ENCODE results near the gene INF2. TPM values are rescaled to one million over a fixed set of nuclear protein-coding genes. Genes with fewer than 3 reads are reported as not detected.

The INF2 gene
- total RNA-seq, 1 donor from 2014 or later: 14.6 TPM

GRCh38 chr14:104708606-104709268 is 19.3 kb downstream of the INF2 start:
- no peak overlapping the region for H3K9ac ChIP-seq (ENCODE audit: low read depth in 1 of 3, low read length in 3 of 3)

GRCh38 chr14:104709387-104710039 is 20.1 kb downstream of the INF2 start:
- Histone ChIP-seq H3K4me1 (ENCODE audit: control insufficient read depth in 3 of 3, insufficient read depth in 3 of 3, low read length in 3 of 3) (peaks cover 0 to 24% (median 17%) of the 10 kb centered on the region in 3 donors), H3K9me3 (ENCODE audit: control insufficient read depth in 3 of 3, low read length in 3 of 3) (no peaks in the 10 kb centered on the region), H3K4me3 (ENCODE audit: low read length in 3 of 3) (no peak overlapping the region), H3K9ac (ENCODE audit: low read depth in 1 of 3, low read length in 3 of 3) (peak overlapping the region in 1 of 3 donors; percentile 33), H3K27me3 (ENCODE audit: control insufficient read depth in 3 of 3, insufficient read depth in 3 of 3, low read length in 3 of 3) (peaks cover 0 to 11% (median 0%) of the 10 kb centered on the region in 3 donors), H3K36me3 (ENCODE audit: control insufficient read depth in 3 of 3, insufficient read depth in 3 of 3, low read length in 3 of 3) (peaks cover 16 to 20% (median 20%) of the 10 kb centered on the region in 3 donors), H3K27ac (ENCODE audit: low read depth, low read length) (no peak overlapping the region)

More at GRCh38 chr14:104708606-104709268, 19.3 kb downstream of the INF2 start:
- H3K4me1 ChIP-seq (ENCODE audit: control insufficient read depth in 3 of 3, insufficient read depth in 3 of 3, low read length in 3 of 3): peaks cover 0 to 24% (median 17%) of the 10 kb centered on the region in 3 donors
- H3K27ac ChIP-seq (ENCODE audit: low read depth, low read length): no peak overlapping the region
- peaks cover 21 to 22% (median 22%) of the 10 kb centered on the region in 3 donors for H3K36me3 ChIP-seq (ENCODE audit: control insufficient read depth in 3 of 3, insufficient read depth in 3 of 3, low read length in 3 of 3)
- no peak overlapping the region for H3K4me3 ChIP-seq (ENCODE audit: low read length in 3 of 3)
- peaks cover 0 to 11% (median 0%) of the 10 kb centered on the region in 3 donors for H3K27me3 ChIP-seq (ENCODE audit: control insufficient read depth in 3 of 3, insufficient read depth in 3 of 3, low read length in 3 of 3)
- H3K9me3 ChIP-seq (ENCODE audit: control insufficient read depth in 3 of 3, low read length in 3 of 3): no peaks in the 10 kb centered on the region

- Histone ChIP-seq H3K4me1 (ENCODE audit: control insufficient read depth in 3 of 3, insufficient read depth in 3 of 3, low read length in 3 of 3) (peaks cover 0 to 25% (median 17%) of the 10 kb centered on the region in 3 donors), H3K36me3 (ENCODE audit: control insufficient read depth in 3 of 3, insufficient read depth in 3 of 3, low read length in 3 of 3) (peaks cover 16 to 21% (median 20%) of the 10 kb centered on the region in 3 donors), H3K27ac (ENCODE audit: low read depth, low read length) (no peak overlapping the region)
Measured at GRCh38 chr14:104710071-104710735, 20.8 kb downstream of the INF2 start.

GRCh38 chr14:104712881-104713734 is 23.7 kb downstream of the INF2 start:
- peaks cover 0 to 9% (median 0%) of the 10 kb centered on the region in 3 donors for H3K27me3 ChIP-seq (ENCODE audit: control insufficient read depth in 3 of 3, insufficient read depth in 3 of 3, low read length in 3 of 3)
- H3K4me1 ChIP-seq (ENCODE audit: control insufficient read depth in 3 of 3, insufficient read depth in 3 of 3, low read length in 3 of 3): peaks cover under 1 to 35% (median 29%) of the 10 kb centered on the region in 3 donors
- H3K36me3 ChIP-seq (ENCODE audit: control insufficient read depth in 3 of 3, insufficient read depth in 3 of 3, low read length in 3 of 3): peaks cover 27 to 32% (median 28%) of the 10 kb centered on the region in 3 donors
- no peaks in the 10 kb centered on the region for H3K9me3 ChIP-seq (ENCODE audit: control insufficient read depth in 3 of 3, low read length in 3 of 3)
- H3K4me3 ChIP-seq (ENCODE audit: low read length in 3 of 3): no peak overlapping the region
- no peak overlapping the region for H3K27ac ChIP-seq (ENCODE audit: low read depth, low read length)
- no peak overlapping the region for H3K9ac ChIP-seq (ENCODE audit: low read depth in 1 of 3, low read length in 3 of 3)

More at GRCh38 chr14:104710071-104710735, 20.8 kb downstream of the INF2 start:
- H3K9ac ChIP-seq (ENCODE audit: low read depth in 1 of 3, low read length in 3 of 3): peak overlapping the region in 1 of 3 donors; percentile 33
- H3K4me3 ChIP-seq (ENCODE audit: low read length in 3 of 3): no peak overlapping the region
- H3K9me3 ChIP-seq (ENCODE audit: control insufficient read depth in 3 of 3, low read length in 3 of 3): no peaks in the 10 kb centered on the region
- H3K27me3 ChIP-seq (ENCODE audit: control insufficient read depth in 3 of 3, insufficient read depth in 3 of 3, low read length in 3 of 3): peaks cover 0 to 11% (median 0%) of the 10 kb centered on the region in 3 donors

- Histone ChIP-seq H3K4me1 (ENCODE audit: control insufficient read depth in 3 of 3, insufficient read depth in 3 of 3, low read length in 3 of 3) (peaks cover 10 to 38% (median 34%) of the 10 kb centered on the region in 3 donors), H3K36me3 (ENCODE audit: control insufficient read depth in 3 of 3, insufficient read depth in 3 of 3, low read length in 3 of 3) (peaks cover 28 to 32% (median 30%) of the 10 kb centered on the region in 3 donors), H3K4me3 (ENCODE audit: low read length in 3 of 3) (no peak overlapping the region)
Measured at GRCh38 chr14:104714066-104714465, 24.6 kb downstream of the INF2 start.

GRCh38 chr14:104714681-104715080 is 25.3 kb downstream of the INF2 start:
- Histone ChIP-seq H3K4me1 (ENCODE audit: control insufficient read depth in 3 of 3, insufficient read depth in 3 of 3, low read length in 3 of 3) (peaks cover 13 to 38% (median 34%) of the 10 kb centered on the region in 3 donors), H3K36me3 (ENCODE audit: control insufficient read depth in 3 of 3, insufficient read depth in 3 of 3, low read length in 3 of 3) (peaks cover 29 to 33% (median 32%) of the 10 kb centered on the region in 3 donors), H3K27me3 (ENCODE audit: control insufficient read depth in 3 of 3, insufficient read depth in 3 of 3, low read length in 3 of 3) (peaks cover 0 to 3% (median 0%) of the 10 kb centered on the region in 3 donors), H3K9me3 (ENCODE audit: control insufficient read depth in 3 of 3, low read length in 3 of 3) (no peaks in the 10 kb centered on the region), H3K9ac (ENCODE audit: low read depth in 1 of 3, low read length in 3 of 3) (no peak overlapping the region), H3K27ac (ENCODE audit: low read depth, low read length) (no peak overlapping the region), H3K4me3 (ENCODE audit: low read length in 3 of 3) (no peak overlapping the region)

More at GRCh38 chr14:104714066-104714465, 24.6 kb downstream of the INF2 start:
- no peaks in the 10 kb centered on the region for H3K9me3 ChIP-seq (ENCODE audit: control insufficient read depth in 3 of 3, low read length in 3 of 3)
- H3K27ac ChIP-seq (ENCODE audit: low read depth, low read length): no peak overlapping the region
- no peak overlapping the region for H3K9ac ChIP-seq (ENCODE audit: low read depth in 1 of 3, low read length in 3 of 3)
- peaks cover 0 to 5% (median 0%) of the 10 kb centered on the region in 3 donors for H3K27me3 ChIP-seq (ENCODE audit: control insufficient read depth in 3 of 3, insufficient read depth in 3 of 3, low read length in 3 of 3)

- H3K9me3 ChIP-seq (ENCODE audit: control insufficient read depth in 3 of 3, low read length in 3 of 3): no peaks in the 10 kb centered on the region
- peaks cover 31 to 35% (median 35%) of the 10 kb centered on the region in 3 donors for H3K36me3 ChIP-seq (ENCODE audit: control insufficient read depth in 3 of 3, insufficient read depth in 3 of 3, low read length in 3 of 3)
- no peaks in the 10 kb centered on the region for H3K27me3 ChIP-seq (ENCODE audit: control insufficient read depth in 3 of 3, insufficient read depth in 3 of 3, low read length in 3 of 3)
- H3K9ac ChIP-seq (ENCODE audit: low read depth in 1 of 3, low read length in 3 of 3): no peak overlapping the region
- no peak overlapping the region for H3K4me3 ChIP-seq (ENCODE audit: low read length in 3 of 3)
- H3K4me1 ChIP-seq (ENCODE audit: control insufficient read depth in 3 of 3, insufficient read depth in 3 of 3, low read length in 3 of 3): peaks cover 13 to 36% (median 29%) of the 10 kb centered on the region in 3 donors
- H3K27ac ChIP-seq (ENCODE audit: low read depth, low read length): no peak overlapping the region
Measured at GRCh38 chr14:104715416-104715815, 26.0 kb downstream of the INF2 start.

GRCh38 chr14:104715871-104716270 is 26.5 kb downstream of the INF2 start:
- Histone ChIP-seq H3K36me3 (ENCODE audit: control insufficient read depth in 3 of 3, insufficient read depth in 3 of 3, low read length in 3 of 3) (peaks cover 28 to 32% (median 30%) of the 10 kb centered on the region in 3 donors), H3K4me3 (ENCODE audit: low read length in 3 of 3) (no peak overlapping the region), H3K4me1 (ENCODE audit: control insufficient read depth in 3 of 3, insufficient read depth in 3 of 3, low read length in 3 of 3) (peaks cover 13 to 33% (median 29%) of the 10 kb centered on the region in 3 donors), H3K9ac (ENCODE audit: low read depth in 1 of 3, low read length in 3 of 3) (no peak overlapping the region), H3K27me3 (ENCODE audit: control insufficient read depth in 3 of 3, insufficient read depth in 3 of 3, low read length in 3 of 3) (no peaks in the 10 kb centered on the region), H3K27ac (ENCODE audit: low read depth, low read length) (no peak overlapping the region), H3K9me3 (ENCODE audit: control insufficient read depth in 3 of 3, low read length in 3 of 3) (no peaks in the 10 kb centered on the region)

- H3K9me3 ChIP-seq (ENCODE audit: control insufficient read depth in 3 of 3, low read length in 3 of 3): no peaks in the 10 kb centered on the region
- peaks cover 21 to 42% (median 36%) of the 10 kb centered on the region in 3 donors for H3K4me1 ChIP-seq (ENCODE audit: control insufficient read depth in 3 of 3, insufficient read depth in 3 of 3, low read length in 3 of 3)
- H3K4me3 ChIP-seq (ENCODE audit: low read length in 3 of 3): no peak overlapping the region
- H3K27me3 ChIP-seq (ENCODE audit: control insufficient read depth in 3 of 3, insufficient read depth in 3 of 3, low read length in 3 of 3): no peaks in the 10 kb centered on the region
- peaks cover 22 to 27% (median 24%) of the 10 kb centered on the region in 3 donors for H3K36me3 ChIP-seq (ENCODE audit: control insufficient read depth in 3 of 3, insufficient read depth in 3 of 3, low read length in 3 of 3)
- H3K27ac ChIP-seq (ENCODE audit: low read depth, low read length): no peak overlapping the region
- no peak overlapping the region for H3K9ac ChIP-seq (ENCODE audit: low read depth in 1 of 3, low read length in 3 of 3)
Measured at GRCh38 chr14:104717137-104717536, 27.7 kb downstream of the INF2 start.
